Fibroblast of mammary gland (primary cell): ENCODE data around the gene MPO.

Experiments used
- DNase-seq: peaks from one replicate; pipeline ENCODE4 v3.0.0-alpha.2; 2010; ENCODE audit warnings: low read depth
- H3K4me3 ChIP-seq: 2 replicates; pipeline ENCODE4 v1.5.1; 2011; ENCODE audit warnings: low read depth, mild to moderate bottlenecking, low read length, moderate library complexity; ENCODE audit not compliant: control insufficient read depth
- TF ChIP-seq, protein P1 (sequence below): conservative IDR thresholded peaks from 2 replicates; pipeline ENCODE4 v1.5.1; 2011; ENCODE audit warnings: low read depth, low read length, inconsistent platforms; ENCODE audit not compliant: control insufficient read depth, insufficient read depth

MPO gene, protein sequence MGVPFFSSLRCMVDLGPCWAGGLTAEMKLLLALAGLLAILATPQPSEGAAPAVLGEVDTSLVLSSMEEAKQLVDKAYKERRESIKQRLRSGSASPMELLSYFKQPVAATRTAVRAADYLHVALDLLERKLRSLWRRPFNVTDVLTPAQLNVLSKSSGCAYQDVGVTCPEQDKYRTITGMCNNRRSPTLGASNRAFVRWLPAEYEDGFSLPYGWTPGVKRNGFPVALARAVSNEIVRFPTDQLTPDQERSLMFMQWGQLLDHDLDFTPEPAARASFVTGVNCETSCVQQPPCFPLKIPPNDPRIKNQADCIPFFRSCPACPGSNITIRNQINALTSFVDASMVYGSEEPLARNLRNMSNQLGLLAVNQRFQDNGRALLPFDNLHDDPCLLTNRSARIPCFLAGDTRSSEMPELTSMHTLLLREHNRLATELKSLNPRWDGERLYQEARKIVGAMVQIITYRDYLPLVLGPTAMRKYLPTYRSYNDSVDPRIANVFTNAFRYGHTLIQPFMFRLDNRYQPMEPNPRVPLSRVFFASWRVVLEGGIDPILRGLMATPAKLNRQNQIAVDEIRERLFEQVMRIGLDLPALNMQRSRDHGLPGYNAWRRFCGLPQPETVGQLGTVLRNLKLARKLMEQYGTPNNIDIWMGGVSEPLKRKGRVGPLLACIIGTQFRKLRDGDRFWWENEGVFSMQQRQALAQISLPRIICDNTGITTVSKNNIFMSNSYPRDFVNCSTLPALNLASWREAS

DNA sequence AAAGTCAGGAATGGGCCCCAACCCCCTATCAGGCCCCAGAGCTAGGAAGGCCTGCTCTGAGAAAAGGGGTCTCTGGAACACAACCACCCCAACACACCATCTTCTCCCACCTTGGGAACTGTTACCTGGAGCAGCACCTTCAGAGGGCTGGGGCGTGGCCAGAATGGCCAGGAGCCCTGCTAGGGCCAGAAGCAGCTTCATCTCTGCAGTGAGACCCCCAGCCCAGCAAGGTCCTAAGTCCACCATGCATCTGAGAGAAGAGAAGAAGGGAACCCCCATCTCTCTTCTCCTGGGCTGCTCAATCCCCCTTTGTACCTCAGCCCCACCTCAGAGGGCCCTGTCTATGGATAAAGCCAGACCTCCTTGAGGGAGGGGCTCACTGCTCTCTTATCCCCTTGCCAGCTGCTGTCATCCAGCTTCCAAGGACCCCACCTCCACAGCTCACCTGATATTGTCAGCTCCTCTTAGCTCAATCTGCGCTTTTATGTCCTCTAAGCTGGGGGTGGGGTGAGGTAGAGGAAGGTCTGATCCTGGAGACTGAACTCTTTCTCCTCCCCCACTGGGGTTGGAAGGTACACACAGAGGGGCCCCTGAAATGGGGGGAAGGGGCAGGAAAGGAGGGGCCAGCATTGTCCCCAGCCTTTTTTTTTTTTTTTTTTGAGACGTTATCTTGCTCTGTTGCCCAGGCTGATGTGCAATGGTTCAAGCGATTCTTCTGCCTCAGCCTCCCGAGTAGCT lies at the start of gene MPO:
MPO (minus strand) TSS at position 456 of the 738 bp plus-strand sequence; CDS start at position 279, 177 bp downstream.
- no peak for DNase-seq
- TF ChIP-seq, protein P1, sequence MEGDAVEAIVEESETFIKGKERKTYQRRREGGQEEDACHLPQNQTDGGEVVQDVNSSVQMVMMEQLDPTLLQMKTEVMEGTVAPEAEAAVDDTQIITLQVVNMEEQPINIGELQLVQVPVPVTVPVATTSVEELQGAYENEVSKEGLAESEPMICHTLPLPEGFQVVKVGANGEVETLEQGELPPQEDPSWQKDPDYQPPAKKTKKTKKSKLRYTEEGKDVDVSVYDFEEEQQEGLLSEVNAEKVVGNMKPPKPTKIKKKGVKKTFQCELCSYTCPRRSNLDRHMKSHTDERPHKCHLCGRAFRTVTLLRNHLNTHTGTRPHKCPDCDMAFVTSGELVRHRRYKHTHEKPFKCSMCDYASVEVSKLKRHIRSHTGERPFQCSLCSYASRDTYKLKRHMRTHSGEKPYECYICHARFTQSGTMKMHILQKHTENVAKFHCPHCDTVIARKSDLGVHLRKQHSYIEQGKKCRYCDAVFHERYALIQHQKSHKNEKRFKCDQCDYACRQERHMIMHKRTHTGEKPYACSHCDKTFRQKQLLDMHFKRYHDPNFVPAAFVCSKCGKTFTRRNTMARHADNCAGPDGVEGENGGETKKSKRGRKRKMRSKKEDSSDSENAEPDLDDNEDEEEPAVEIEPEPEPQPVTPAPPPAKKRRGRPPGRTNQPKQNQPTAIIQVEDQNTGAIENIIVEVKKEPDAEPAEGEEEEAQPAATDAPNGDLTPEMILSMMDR = no peak
- H3K4me3 ChIP-seq = no peak within 1 kb of the TSS

DNA sequence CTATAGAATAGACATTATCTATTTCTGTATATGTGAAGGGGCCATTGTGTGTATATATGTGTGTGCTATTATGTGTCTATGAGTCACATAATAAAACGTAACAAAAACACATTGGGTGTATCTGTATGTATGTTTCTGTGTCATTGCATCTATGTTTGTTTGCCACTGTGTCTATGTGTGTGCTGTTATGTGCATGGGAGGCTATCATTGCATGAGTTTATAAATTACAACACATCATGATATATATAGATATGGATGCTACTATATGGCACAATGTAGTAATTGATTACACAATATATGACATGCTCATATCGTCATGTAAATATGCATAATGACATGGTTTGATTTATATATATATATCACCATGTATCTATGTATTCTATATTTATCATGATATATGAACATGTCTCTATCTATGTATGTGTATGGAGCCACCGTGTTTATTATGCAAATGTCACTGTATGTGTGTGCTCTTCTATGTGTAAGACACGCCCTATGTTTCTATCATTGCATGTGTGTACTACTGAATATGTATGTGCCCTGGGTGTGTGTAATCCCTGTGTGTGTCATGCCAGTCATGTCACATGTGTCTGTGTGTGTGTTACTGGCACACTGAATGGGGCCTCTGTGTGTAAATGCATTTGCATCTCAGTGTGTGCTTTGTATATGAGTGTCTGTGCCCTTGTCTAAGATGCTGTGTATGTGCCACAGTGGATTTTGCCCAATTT lies 49.2 kb upstream of the MPO start:
- no peak overlapping the region for H3K4me3 ChIP-seq
- TF ChIP-seq, protein P1 = no peak
- no peak for DNase-seq

DNA sequence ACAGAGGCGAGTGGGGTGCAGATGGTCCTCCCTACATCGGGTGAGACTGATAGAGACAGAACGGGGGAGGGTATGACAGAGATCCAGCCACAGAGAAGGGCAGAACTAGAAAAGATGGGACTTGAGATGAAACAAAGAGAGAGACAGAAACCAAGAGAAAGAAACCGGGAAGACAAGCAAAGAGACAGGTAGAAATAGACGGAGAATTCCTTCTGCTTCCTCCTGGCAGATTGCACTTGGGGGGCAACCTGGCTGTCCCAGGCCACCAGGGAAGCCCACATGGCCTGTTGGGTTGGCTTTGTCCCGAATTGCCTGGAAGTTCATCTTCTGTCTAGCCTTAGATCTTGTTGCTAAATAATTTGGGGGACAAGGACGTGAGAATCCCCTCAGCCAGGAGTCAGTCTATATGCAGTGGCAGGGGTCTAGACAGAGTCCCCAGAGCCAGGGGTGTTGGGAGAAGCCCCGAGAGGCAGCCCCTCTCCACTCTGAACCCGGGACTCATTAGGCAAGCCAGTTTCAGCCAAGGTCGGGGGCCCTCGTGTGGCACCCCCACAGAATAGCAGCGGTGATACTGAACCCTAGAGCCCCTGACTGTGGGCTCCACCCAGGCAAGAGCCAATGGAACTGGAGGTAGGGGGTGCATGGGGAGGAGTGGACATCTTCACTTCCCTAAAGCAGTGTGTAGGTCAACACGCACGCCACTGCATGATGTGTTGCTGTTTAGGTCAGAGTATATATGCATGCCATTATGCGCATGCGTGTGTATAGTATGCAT lies 48.5 kb upstream of the MPO start:
- no peak for DNase-seq
- TF ChIP-seq, protein P1 = peak; percentile 19
- no peak overlapping the region for H3K4me3 ChIP-seq

DNA sequence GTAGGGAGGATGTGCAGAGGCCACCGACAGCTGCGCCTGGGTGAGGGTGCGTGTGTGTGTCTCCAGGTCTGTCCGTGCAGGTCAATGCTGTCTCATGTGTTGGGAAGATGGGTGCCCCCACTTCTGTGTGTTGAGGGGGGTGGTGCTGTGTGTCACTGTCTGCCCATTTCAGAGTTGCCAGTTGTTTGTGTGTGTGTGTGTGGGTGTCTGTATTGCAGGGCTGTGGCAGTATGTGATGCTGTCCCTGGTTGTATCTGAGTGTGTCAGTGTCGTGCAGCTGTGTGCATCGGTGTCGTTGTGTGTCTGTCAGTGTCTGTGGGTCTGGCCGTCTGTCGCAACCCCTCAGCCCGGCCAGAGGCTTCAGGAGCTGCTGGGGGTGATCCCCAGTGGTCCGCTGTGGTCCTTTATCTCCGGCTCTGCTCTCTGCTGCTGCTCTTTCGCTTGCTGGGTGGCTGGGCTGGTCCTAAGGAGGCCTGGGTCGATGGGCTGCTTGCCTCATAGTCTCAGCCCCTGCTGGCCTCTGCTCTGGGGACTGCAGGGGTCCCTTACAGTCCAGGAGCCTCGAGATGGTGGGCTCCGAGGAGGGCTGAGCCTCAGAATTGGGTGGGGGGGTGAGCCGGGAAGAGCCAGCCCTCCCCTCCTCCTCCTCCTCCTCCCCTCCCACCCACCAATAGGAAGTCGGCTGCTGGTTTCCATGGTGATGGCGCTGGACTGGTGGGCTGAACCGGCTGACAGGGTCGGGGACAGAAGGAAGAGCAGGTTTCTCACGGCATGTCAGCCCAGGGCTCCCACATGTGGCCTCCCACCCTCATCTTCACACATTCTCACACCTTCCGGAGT lies 47.7 kb upstream of the MPO start, which contains the start of gene TSPOAP1:
TSPOAP1 (minus strand) TSS at position 601 of the 840 bp plus-strand sequence. CDS start 875 bp downstream, outside the sequence.
- no peak for DNase-seq
- H3K4me3 ChIP-seq = no peak within 1 kb of the TSS
- TF ChIP-seq, protein P1 = no peak

DNA sequence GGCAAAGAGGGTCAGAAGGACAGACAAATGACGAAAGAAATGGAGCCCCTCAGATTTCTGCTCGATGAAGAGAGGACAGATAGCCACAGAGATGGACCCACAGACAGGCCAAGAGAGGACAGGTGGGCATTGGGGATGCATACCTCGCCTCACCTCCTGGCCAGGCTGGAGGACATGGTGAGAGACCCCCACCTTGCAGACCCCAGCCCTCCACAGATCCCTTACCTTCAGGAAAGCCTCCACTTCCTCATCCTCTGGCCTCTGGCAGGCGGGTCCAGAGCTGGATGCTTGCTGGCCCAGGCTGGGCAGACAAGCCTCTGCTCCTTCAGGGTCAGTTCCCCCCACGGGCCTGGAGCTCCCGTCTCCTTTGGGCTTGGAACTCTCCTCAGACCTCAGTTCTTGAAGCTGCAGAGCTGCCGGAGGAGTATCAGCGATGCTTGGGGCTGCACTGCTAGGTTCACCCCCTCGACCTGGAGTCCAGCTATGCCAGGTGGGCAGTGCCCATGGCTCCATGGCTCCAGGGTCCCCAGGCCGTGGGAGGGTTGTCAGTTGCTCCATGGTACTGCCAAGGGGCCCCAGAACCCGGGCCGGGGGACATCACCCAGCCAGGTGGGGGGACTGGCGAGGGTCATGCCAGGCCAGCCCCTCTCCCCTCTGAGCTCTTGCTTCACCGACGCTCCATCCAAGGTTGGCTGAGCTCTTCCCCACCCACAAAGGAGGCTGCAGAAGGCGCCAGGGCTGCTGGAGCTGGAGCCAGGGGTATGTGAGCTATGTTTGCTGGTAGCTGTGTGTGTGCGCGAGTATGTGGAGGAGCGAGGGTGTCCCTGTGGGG lies 46.8 kb upstream of the MPO start:
- no peak for DNase-seq
- H3K4me3 ChIP-seq = no peak overlapping the region
- TF ChIP-seq, protein P1 = no peak
